Stomach (tissue), 9 donors: ENCODE measurements around the gene HOXD1. TPM values are rescaled to one million over a fixed set of nuclear protein-coding genes. Genes with fewer than 3 reads are reported as not detected.

Experiments
- DNase-seq, 2 donors: peaks; one replicate each; pipeline versions ENCODE4 v3.0.0 to v3.0.0-alpha.2; 2013 to 2019
- H3K27ac ChIP-seq, 5 donors: fragments of 200-600 bp in 4 of 5; sonication (generic) in 4 of 5; one replicate each; pipeline ENCODE4 v1.5.1; 2013 to 2019; ENCODE audit warnings: mild to moderate bottlenecking in 1 of 5, moderate library complexity in 1 of 5
- H3K27me3 ChIP-seq, 3 donors: fragments of 200-600 bp; sonication (generic); one replicate each; pipeline ENCODE4 v1.5.1; 2017 to 2019; ENCODE audit warnings: mixed run types in 1 of 3
- H3K36me3 ChIP-seq, 4 donors: fragments of 200-600 bp; sonication (generic); 1 replicate in 3 of 4; 2 replicates in 1 of 4; pipeline ENCODE4 v1.5.1; 2016 to 2019
- H3K4me1 ChIP-seq, 4 donors: fragments of 200-600 bp; sonication (generic); one replicate each; pipeline ENCODE4 v1.5.1; 2016 to 2019
- H3K4me3 ChIP-seq, 4 donors: fragments of 200-600 bp; sonication (generic) in 3 of 4; one replicate each; pipeline ENCODE4 v1.5.1; 2016 to 2019; ENCODE audit warnings: mild to moderate bottlenecking in 1 of 4
- H3K9me3 ChIP-seq, 4 donors: fragments of 200-600 bp; sonication (generic); one replicate each; pipeline ENCODE4 v1.5.1; 2016 to 2019
- CTCF ChIP-seq, 7 experiments: fragments of 450-650 bp in 4 of 7; fragments of 200-600 bp in 3 of 7; sonication (generic) in 3 of 7; IDR thresholded peaks; one replicate each; pipeline ENCODE4 v1.5.1; 2016 to 2019; ENCODE audit warnings: antibody characterized with exemption in 7 of 7, control low read depth in 2 of 7, mild to moderate bottlenecking in 1 of 7
- EP300 ChIP-seq: sonication (generic); formaldehyde crosslinking; IDR thresholded peaks from one replicate; pipeline ENCODE4 v1.6.1; 2017; ENCODE audit warnings: antibody characterized with exemption
- POLR2A ChIP-seq, 4 donors: fragments of 450-650 bp; IDR thresholded peaks; one replicate each; pipeline ENCODE4 v1.6.1; 2016; ENCODE audit warnings: antibody characterized with exemption in 4 of 4, control low read depth in 2 of 4, mild to moderate bottlenecking in 1 of 4, moderate library complexity in 1 of 4
- POLR2AphosphoS5 ChIP-seq, 3 donors: sonication (generic); formaldehyde crosslinking; IDR thresholded peaks; one replicate each; pipeline ENCODE4 v1.6.1; 2016; ENCODE audit warnings: antibody characterized with exemption in 3 of 3
- WGBS, 5 donors: extraction: QIAGEN DNeasy Blood & Tissue Kit in 3 of 5; methylation state at CpG; one replicate each; pipeline versions ENCODE4 v1.1.5 to v1.1.7; 2013 to 2018; 5-methylcytosine and 5-hydroxymethylcytosine counted together
- intact Hi-C: fragments of 100-400 bp; cut with DNase I; formaldehyde crosslinking; loops from one replicate; pipeline ENCODE4 v1.15.1; 2023; ENCODE audit warnings: low total_unique reads
- polyA plus RNA-seq, 3 donors: library from polyadenylated mRNA; stranded (reverse); fragments of 200-250 nt; gene quantifications; one replicate each; pipeline ENCODE4 v1.2.3, GENCODE V29; 2013
- total RNA-seq, 5 donors: library from RNA; depleted of rRNA; stranded (reverse); fragments of >200 nt; gene quantifications; one replicate each; pipeline versions ENCODE4 v1.1.0 to v1.2.3, GENCODE V29; 2014 to 2016
- donor health status: healthy with polysubstance abuse.
- donor health status: Bipolar disorder and iron deficiency.
- donor health status: healthy.

Gene HOXD1
- total and polyA plus RNA-seq, 8 donors, result 0.12 to 0.23 (median 0.18) TPM; not detected in 5

DNA sequence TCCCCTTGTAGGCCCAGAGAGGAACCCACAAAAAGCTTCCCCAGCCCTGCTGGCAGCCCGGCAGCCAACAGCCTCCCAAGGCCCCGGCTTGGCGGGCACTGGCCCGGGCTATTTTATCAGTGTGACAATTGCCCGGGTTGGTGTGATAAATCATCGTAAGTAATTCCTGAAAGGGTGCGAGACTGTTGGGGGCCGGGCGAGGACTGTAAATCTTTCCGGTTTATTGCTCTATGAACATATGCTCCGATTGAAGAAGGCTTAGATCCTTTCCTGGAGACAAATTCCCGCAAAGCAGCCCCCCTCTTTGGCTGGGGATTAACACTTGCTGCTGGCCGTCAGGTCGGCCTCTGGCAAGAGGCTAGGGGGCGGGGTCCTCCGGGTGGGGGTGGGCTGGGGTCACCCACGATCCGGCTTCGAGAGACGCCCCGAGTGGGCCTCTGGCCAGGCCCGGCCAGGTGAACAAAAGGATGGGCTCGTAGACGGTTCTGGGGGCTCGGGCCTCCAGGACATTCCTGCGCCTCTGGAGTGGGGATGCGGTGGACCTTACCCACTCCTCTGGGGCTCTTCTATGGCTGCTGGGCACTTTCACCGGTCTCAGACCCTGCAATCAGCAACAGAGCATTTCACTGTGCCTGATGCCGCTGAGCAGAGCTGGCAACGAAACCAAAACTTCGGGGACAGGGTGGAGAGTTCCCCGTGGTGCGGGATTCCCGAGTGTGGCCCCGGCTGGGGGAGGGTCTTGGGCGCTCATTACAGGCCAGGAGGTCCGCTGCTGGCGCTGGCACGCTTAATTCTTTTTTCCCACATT, 29.4 kb upstream of the HOXD1 start:
- intact Hi-C loops, result no loop called here

DNA sequence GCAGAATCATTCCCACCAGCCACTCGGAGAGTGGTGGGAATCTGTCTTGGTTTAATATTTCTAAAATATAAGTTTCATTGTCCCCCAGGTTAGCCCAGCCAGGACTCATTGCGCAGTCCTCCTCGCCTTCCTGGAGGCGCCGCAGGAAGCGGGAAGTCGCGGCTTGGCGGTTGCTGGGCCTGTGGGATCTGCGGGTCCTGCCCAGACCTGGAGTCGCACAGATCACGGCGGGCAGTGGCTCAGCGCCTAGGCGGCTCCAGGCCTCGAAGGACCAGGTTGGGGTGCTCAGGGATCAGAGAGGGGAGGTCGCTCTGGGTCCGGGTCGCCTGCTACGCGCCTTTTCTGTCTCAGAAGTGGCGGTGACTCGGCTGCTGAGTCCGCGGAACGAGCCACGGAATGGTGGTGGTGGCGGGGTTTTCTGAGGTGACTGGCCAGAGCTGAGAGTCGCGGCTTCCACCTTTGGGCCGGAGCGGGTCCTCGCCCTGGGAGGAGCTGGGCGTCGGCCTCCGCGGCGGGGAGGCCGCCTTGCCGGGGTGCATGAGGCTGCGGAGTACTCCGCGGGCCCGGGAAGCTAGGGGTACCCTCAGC, 28.7 kb upstream of the HOXD1 start:
- intact Hi-C loops, result no loop called here
- peak overlapping the region in 2 of 4 donors; percentile 2 to 6 for H3K4me3 ChIP-seq
- H3K36me3 ChIP-seq, result no peaks in the 10 kb centered on the region
- H3K9me3 ChIP-seq, result peaks cover 0 to 14% (median 3%) of the 10 kb centered on the region in 4 donors
- peaks cover 44 to 100% (median 99%) of the 10 kb centered on the region in 3 donors for H3K27me3 ChIP-seq
- WGBS, 5 donors, result 7 to 28% (median 10%) methylated on average over 19 to 44 of the region's 44 CpGs
- no peak overlapping the region for H3K27ac ChIP-seq
- DNase-seq, result no peak
- peaks cover 12 to 65% (median 37%) of the 10 kb centered on the region in 4 donors for H3K4me1 ChIP-seq
- no peak for TF ChIP-seq CTCF (IDR thresholded peaks at IDR 0.05)
- TF ChIP-seq POLR2A (IDR thresholded peaks at IDR 0.05), result no peak

More for the DNA sequence above, 29.4 kb upstream of the HOXD1 start:
- Histone ChIP-seq H3K4me1 (peaks cover 12 to 61% (median 35%) of the 10 kb centered on the region in 4 donors), H3K36me3 (no peaks in the 10 kb centered on the region), H3K4me3 (peak overlapping the region in 1 of 4 donors; percentile 2), H3K9me3 (peaks cover 0 to 8% (median 0%) of the 10 kb centered on the region in 4 donors), H3K27ac (no peak overlapping the region), H3K27me3 (peaks cover 37 to 100% (median 99%) of the 10 kb centered on the region in 3 donors)
- WGBS, 5 donors, result 9 to 24% (median 12%) methylated on average over 26 to 39 of the region's 39 CpGs
- no peak for DNase-seq
- TF ChIP-seq POLR2AphosphoS5 (IDR thresholded peaks at IDR 0.05) (no peak), CTCF (IDR thresholded peaks at IDR 0.05) (no peak), EP300 (no peak), POLR2A (IDR thresholded peaks at IDR 0.05) (no peak)

GRCh38 chr2:176160251-176160985, 28.1 kb upstream of the HOXD1 start:
- Histone ChIP-seq H3K36me3 (no peaks in the 10 kb centered on the region), H3K9me3 (peaks cover 0 to 20% (median 3%) of the 10 kb centered on the region in 4 donors), H3K27me3 (peaks cover 46 to 100% (median 100%) of the 10 kb centered on the region in 3 donors), H3K27ac (no peak overlapping the region), H3K4me3 (peak overlapping the region in 2 of 4 donors; percentile 6 to 15), H3K4me1 (peaks cover 12 to 72% (median 41%) of the 10 kb centered on the region in 4 donors)
- peak in 1 of 2 donors; percentile 68 for DNase-seq
- WGBS, 5 donors, result 6 to 27% (median 11%) methylated on average over 32 to 50 of the region's 50 CpGs
- intact Hi-C loops, result no loop called here
- TF ChIP-seq CTCF (IDR thresholded peaks at IDR 0.05) (no peak), POLR2AphosphoS5 (IDR thresholded peaks at IDR 0.05) (no peak), EP300 (no peak), POLR2A (IDR thresholded peaks at IDR 0.05) (no peak)
